ENCODE results near the gene ERI2. TPM values are rescaled to one million over a fixed set of nuclear protein-coding genes. Genes with fewer than 3 reads are reported as not detected.

ERI2 gene
- total RNA-seq, 1 experiment from 2014 or later, result 22.4 TPM

DNA sequence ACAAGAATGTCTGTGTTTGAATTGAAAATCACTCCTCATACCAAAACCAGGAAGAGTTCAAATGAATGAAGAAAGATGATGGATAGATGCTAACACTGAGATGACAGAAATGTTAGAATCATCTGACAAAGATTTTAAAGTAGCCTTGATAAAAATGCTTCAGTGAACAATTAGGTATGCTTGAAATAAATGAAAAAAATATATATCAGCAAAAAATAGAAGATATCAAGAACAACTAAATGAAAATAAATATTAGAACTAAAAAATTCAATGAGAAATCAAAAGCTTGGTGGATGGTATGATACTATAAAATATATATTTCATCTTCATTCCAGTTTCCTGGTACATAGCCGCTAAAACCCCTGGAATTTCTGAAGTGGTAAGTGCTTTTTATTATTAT is 51.0 kb downstream of the ERI2 start:
- H3K27ac ChIP-seq (ENCODE audit: insufficient read length, low read depth, low read length), result no peak overlapping the region
- H3K23ac ChIP-seq (ENCODE audit: insufficient read length, low read depth, low read length), result no peak overlapping the region
- TF ChIP-seq, protein P1, sequence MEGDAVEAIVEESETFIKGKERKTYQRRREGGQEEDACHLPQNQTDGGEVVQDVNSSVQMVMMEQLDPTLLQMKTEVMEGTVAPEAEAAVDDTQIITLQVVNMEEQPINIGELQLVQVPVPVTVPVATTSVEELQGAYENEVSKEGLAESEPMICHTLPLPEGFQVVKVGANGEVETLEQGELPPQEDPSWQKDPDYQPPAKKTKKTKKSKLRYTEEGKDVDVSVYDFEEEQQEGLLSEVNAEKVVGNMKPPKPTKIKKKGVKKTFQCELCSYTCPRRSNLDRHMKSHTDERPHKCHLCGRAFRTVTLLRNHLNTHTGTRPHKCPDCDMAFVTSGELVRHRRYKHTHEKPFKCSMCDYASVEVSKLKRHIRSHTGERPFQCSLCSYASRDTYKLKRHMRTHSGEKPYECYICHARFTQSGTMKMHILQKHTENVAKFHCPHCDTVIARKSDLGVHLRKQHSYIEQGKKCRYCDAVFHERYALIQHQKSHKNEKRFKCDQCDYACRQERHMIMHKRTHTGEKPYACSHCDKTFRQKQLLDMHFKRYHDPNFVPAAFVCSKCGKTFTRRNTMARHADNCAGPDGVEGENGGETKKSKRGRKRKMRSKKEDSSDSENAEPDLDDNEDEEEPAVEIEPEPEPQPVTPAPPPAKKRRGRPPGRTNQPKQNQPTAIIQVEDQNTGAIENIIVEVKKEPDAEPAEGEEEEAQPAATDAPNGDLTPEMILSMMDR (conservative IDR thresholded peaks at IDR 0.05), result no peak
- no peaks in the 10 kb centered on the region for H3K36me3 Mint-ChIP-seq (ENCODE audit: insufficient read depth in 1 of 3, low read depth in 3 of 3)
- H3K27ac Mint-ChIP-seq, result no peak overlapping the region
- H4K5ac ChIP-seq (ENCODE audit: insufficient read length, low read depth, low read length), result no peak overlapping the region
- H3K79me2 ChIP-seq (ENCODE audit: insufficient read depth, low read length), result no peaks in the 10 kb centered on the region
- H3K4me2 ChIP-seq (ENCODE audit: insufficient read depth, insufficient read length, low read length), result no peak overlapping the region
- H3K56ac ChIP-seq (ENCODE audit: insufficient read length, low read depth, low read length), result no peak overlapping the region
- no peak overlapping the region for H4K91ac ChIP-seq (ENCODE audit: insufficient read length, low read depth, low read length)
- H3K18ac ChIP-seq (ENCODE audit: insufficient read length, low read depth, low read length), result no peak overlapping the region
- H2BK15ac ChIP-seq (ENCODE audit: low read depth, low read length), result no peak overlapping the region
- H3K9me3 Mint-ChIP-seq, result no peaks in the 10 kb centered on the region; a peak in 1 of 5 replicates
- no peak overlapping the region for H2BK120ac ChIP-seq (ENCODE audit: low read depth, low read length, poor library complexity, severe bottlenecking)
- 0 out of 4 replicates have a peak, but pooled peaks cover 0 to 3% of the 10 kb centered on the region in 2 experiments for H3K4me1 Mint-ChIP-seq
- no peak overlapping the region for H3T11ph ChIP-seq (ENCODE audit: low read length)
- no peaks in the 10 kb centered on the region for H3K23me2 ChIP-seq (ENCODE audit: insufficient read length, low read depth, low read length, poor library complexity, severe bottlenecking)
- H2AK5ac ChIP-seq (ENCODE audit: insufficient read length, low read length), result no peak overlapping the region
- no peak overlapping the region for H3K4me3 Mint-ChIP-seq
- H3K79me1 ChIP-seq (ENCODE audit: insufficient read depth, low read depth, low read length, poor library complexity, severe bottlenecking), result no peaks in the 10 kb centered on the region
- H3K27me3 ChIP-seq (ENCODE audit: insufficient read depth, low read length), result no peaks in the 10 kb centered on the region
- no peak overlapping the region for H3K14ac ChIP-seq (ENCODE audit: insufficient read depth, low read length)
- no peak for DNase-seq
- H4K8ac ChIP-seq (replicated peaks; ENCODE audit: insufficient read length, low read depth, low read length), result no peak overlapping the region
- H2BK20ac ChIP-seq (ENCODE audit: low read depth, low read length, poor library complexity, severe bottlenecking), result no peak overlapping the region
- no peak overlapping the region for H2AFZ ChIP-seq (ENCODE audit: low read length)
- H3K27me3 Mint-ChIP-seq (ENCODE audit: low read depth), result peaks cover 15% of the 10 kb centered on the region
- no peak overlapping the region for H3K4ac ChIP-seq (ENCODE audit: low read depth, low read length)
- no peaks in the 10 kb centered on the region for H3K4me1 ChIP-seq (ENCODE audit: insufficient read depth, low read length)
- no peak overlapping the region for H3K9ac ChIP-seq (ENCODE audit: extremely low read depth, insufficient read length, low read length)
- H2BK12ac ChIP-seq (ENCODE audit: insufficient read length, low read depth, low read length), result no peak overlapping the region
- no peaks in the 10 kb centered on the region for H3K9me3 ChIP-seq (ENCODE audit: control insufficient read depth, low read depth, low read length)
- WGBS (ENCODE audit: extremely low coverage, insufficient read length, low lambda C conversion rate), result no CpG with 5 or more reads among the region's 1 CpG
- H2BK5ac ChIP-seq (ENCODE audit: insufficient read length, low read length), result no peak overlapping the region
- H4K20me1 ChIP-seq (ENCODE audit: control insufficient read depth, insufficient read depth, insufficient read length), result no peaks in the 10 kb centered on the region

All from H9 (cell line).